ENCODE data around the gene IQGAP3. TPM values are rescaled to one million over a fixed set of nuclear protein-coding genes. Genes with fewer than 3 reads are reported as not detected.

Gene IQGAP3
- total and polyA plus RNA-seq, 2 of the 4 experiments (the other 2 are of a cell fraction), result 12.5 to 13.6 TPM

DNA sequence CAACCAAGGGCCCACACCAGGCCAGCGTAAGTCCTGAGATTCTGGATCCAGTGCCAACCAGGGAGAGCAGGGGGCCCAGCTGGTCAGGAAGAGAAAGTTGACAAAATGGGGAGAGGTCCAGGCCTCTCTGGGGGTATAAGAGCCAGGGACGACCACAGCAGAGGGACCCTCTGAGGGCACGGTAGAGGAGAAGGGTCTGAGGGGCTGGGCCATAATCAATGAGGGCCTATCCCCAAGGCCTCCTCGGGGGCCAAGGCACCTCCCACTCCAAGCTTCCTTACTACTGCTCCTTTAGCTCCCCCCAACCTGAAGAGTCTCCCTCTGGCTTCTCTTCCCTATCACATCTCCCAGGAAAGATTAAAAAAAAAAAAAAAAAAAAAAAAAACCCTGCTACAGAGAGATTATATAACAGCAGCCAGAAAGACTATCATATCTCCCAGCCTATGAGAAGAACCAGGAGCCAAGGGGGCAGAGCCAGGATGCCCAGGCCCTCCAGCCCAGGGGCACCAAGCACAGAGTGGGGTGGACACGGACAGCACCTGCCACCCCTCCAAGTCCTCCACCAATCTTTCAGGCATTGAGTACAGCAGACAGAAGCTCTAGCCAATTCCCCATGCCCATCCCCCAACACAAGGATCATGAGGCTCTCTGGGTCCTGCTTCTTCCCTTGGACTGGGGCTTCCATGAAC, 74.5 kb downstream of the IQGAP3 start:
- 60% methylated on average over 1 of the region's 5 CpGs; no CpG with 5 or more reads in 1 of the 2 experiments for WGBS, 2 experiments (ENCODE audit: extremely low coverage in 2 of 2, insufficient read length in 1 of 2)
- intact Hi-C loops (cut with micrococcal nuclease), result loop anchor here (2.0 kb wide), 1 partner anchor 73 kb away; no protein-coding TSS in a partner anchor
- ATAC-seq (ENCODE audit: low read depth), result no peak

More for the DNA sequence above, 74.5 kb downstream of the IQGAP3 start:
- Histone ChIP-seq H4K91ac (ENCODE audit: insufficient read depth, low read depth, low read length) (no peak overlapping the region), H2AK5ac (ENCODE audit: low read depth, low read length) (peak overlapping the region; percentile 63), H3K23ac (ENCODE audit: low read depth, low read length) (peak overlapping the region; percentile 67; the same call in 1 of the 2 replicates), H2AK9ac (replicated peaks; ENCODE audit: low read depth, low read length, poor library complexity) (peak overlapping the region; percentile 7), H3K9me1 (ENCODE audit: insufficient read depth, low read length) (peaks cover 44% of the 10 kb centered on the region), H3K36me3 (ENCODE audit: control insufficient read depth, insufficient read depth, low read length) (peaks cover 5% of the 10 kb centered on the region; the same call in 1 of the 2 replicates), H4K5ac (ENCODE audit: low read depth, low read length) (no peak overlapping the region), H3K18ac (ENCODE audit: low read depth, low read length) (no peak overlapping the region), H2BK20ac (ENCODE audit: low read depth, low read length) (no peak overlapping the region), H3K4me3 (ENCODE audit: insufficient read depth, low read depth, low read length) (peak overlapping the region; percentile 14; the same call in 1 of the 2 replicates), H2BK15ac (ENCODE audit: low read depth, low read length) (no peak overlapping the region; the same call in 2 of the 3 replicates), H3K9me3 (ENCODE audit: control insufficient read depth, insufficient read depth, low read length) (no peaks in the 10 kb centered on the region), H4K8ac (ENCODE audit: low read depth in 2 of 2, low read length in 2 of 2) (no peak overlapping the region), H3K14ac (replicated peaks; ENCODE audit: low read depth, low read length) (peak overlapping the region; percentile 29; the same call in 1 of the 2 replicates), H4K20me1 (ENCODE audit: insufficient read depth, low read length) (peaks cover 76% of the 10 kb centered on the region), H3K27ac (ENCODE audit: insufficient read depth, low read length) (no peak overlapping the region), H3K27me3 (ENCODE audit: control insufficient read depth, insufficient read depth, low read length) (no peaks in the 10 kb centered on the region), H3K4ac (ENCODE audit: low read depth, low read length) (peak overlapping the region; percentile 65), H3K56ac (ENCODE audit: extremely low read depth, insufficient read depth, low read length) (no peak overlapping the region), H2AFZ (replicated peaks; ENCODE audit: low read length, poor library complexity) (peak overlapping the region; percentile 13), H2BK5ac (ENCODE audit: low read depth, low read length, poor library complexity, severe bottlenecking) (no peak overlapping the region), H3K4me2 (ENCODE audit: low read depth, low read length) (peak overlapping the region; percentile 81), H3K4me1 (ENCODE audit: control insufficient read depth, insufficient read depth, low read length) (peaks cover 44% of the 10 kb centered on the region), H2BK120ac (ENCODE audit: low read depth, low read length) (no peak overlapping the region; the same call in 1 of the 2 replicates), H3K9ac (ENCODE audit: low read depth, low read length) (no peak overlapping the region), H3K79me1 (ENCODE audit: low read depth in 1 of 2, low read length in 2 of 2) (peaks cover 7 to 71% of the 10 kb centered on the region in 2 experiments; a peak in 3 of 4 replicates)
- no TSS peak for BruUV-seq (replicated peaks)
- ChIA-PET CTCF (interaction anchor here (1.8 kb wide), 1 partner anchor 17 kb away, joined by 6 read pairs; no protein-coding TSS in a partner anchor), POLR2A (ENCODE audit: unreplicated experiment) (no interaction called here)
- DNase-seq, result no peak
- in situ Hi-C loops (cut with MboI; ENCODE audit: low sequenced_read_pairs), result no loop called here
- dilution Hi-C loops (cut with HindIII; ENCODE audit: low sequenced_read_pairs, unreplicated experiment), result no loop called here
- TF ChIP-seq SMC3 (IDR thresholded peaks at IDR 0.05; ENCODE audit: low read depth, low read length) (no peak), CHD1 (IDR thresholded peaks at IDR 0.05; ENCODE audit: low read depth, low read length) (no peak), MAFK (IDR thresholded peaks at IDR 0.05; ENCODE audit: low read depth, low read length) (no peak), FOS (IDR thresholded peaks at IDR 0.05; ENCODE audit: low read depth, low read length) (no peak)
- TF ChIP-seq, protein P1, sequence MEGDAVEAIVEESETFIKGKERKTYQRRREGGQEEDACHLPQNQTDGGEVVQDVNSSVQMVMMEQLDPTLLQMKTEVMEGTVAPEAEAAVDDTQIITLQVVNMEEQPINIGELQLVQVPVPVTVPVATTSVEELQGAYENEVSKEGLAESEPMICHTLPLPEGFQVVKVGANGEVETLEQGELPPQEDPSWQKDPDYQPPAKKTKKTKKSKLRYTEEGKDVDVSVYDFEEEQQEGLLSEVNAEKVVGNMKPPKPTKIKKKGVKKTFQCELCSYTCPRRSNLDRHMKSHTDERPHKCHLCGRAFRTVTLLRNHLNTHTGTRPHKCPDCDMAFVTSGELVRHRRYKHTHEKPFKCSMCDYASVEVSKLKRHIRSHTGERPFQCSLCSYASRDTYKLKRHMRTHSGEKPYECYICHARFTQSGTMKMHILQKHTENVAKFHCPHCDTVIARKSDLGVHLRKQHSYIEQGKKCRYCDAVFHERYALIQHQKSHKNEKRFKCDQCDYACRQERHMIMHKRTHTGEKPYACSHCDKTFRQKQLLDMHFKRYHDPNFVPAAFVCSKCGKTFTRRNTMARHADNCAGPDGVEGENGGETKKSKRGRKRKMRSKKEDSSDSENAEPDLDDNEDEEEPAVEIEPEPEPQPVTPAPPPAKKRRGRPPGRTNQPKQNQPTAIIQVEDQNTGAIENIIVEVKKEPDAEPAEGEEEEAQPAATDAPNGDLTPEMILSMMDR (conservative IDR thresholded peaks at IDR 0.05; ENCODE audit: low read depth, low read length), result no peak
